Smooth muscle cell (in vitro differentiated cells): ENCODE data around the gene KLRC2. TPM values are rescaled to one million over a fixed set of nuclear protein-coding genes. Genes with fewer than 3 reads are reported as not detected.
"Not testable (repeated sequence)": the region's sequence is repeated elsewhere in the genome, so short reads cannot be mapped to it uniquely, and the experiment has no call there.

ENCODE experiments used
- DNase-seq: peaks from one replicate; lab custom pipeline; 2025; ENCODE audit not compliant: unreplicated experiment; lab: John Stamatoyannopoulos, UW
- H2AFZ ChIP-seq: fragments of 200-600 bp; sonication (generic); 2 replicates; pipeline ENCODE4 v1.6.0; 2016; ENCODE audit warnings: antibody characterized with exemption, low read depth, mild to moderate bottlenecking
- H3F3A ChIP-seq: fragments of 200-600 bp; sonication (generic); 2 replicates; pipeline ENCODE4 v1.6.0; 2017; ENCODE audit warnings: antibody characterized with exemption, low read depth
- H3K27ac ChIP-seq: fragments of 200-600 bp; sonication (generic); 2 replicates; pipeline ENCODE4 v1.5.1; 2016; ENCODE audit warnings: low read depth, mild to moderate bottlenecking
- H3K27me3 ChIP-seq: fragments of 200-600 bp; sonication (generic); 2 replicates; pipeline ENCODE4 v1.6.1; 2016; ENCODE audit warnings: low read depth, mild to moderate bottlenecking
- H3K36me3 ChIP-seq: fragments of 200-600 bp; sonication (generic); 2 replicates; pipeline ENCODE4 v1.5.1; 2016; ENCODE audit warnings: low read depth
- H3K4me1 ChIP-seq: fragments of 200-600 bp; sonication (generic); 2 replicates; pipeline ENCODE4 v1.5.1; 2016; ENCODE audit warnings: low read depth
- H3K4me2 ChIP-seq: fragments of 200-600 bp; sonication (generic); 2 replicates; pipeline ENCODE4 v1.6.0; 2016; ENCODE audit warnings: mild to moderate bottlenecking
- H3K4me3 ChIP-seq: fragments of 200-600 bp; sonication (generic); 2 replicates; pipeline ENCODE4 v1.5.1; 2016; ENCODE audit warnings: mild to moderate bottlenecking
- H3K79me2 ChIP-seq: fragments of 200-600 bp; sonication (generic); 2 replicates; pipeline ENCODE4 v1.6.0; 2016; ENCODE audit warnings: low read depth, mild to moderate bottlenecking
- H3K9ac ChIP-seq: fragments of 200-600 bp; sonication (generic); 2 replicates; pipeline ENCODE4 v1.6.0; 2016; ENCODE audit warnings: low read depth
- H3K9me3 ChIP-seq: fragments of 200-600 bp; sonication (generic); replicated peaks from 2 replicates; pipeline ENCODE4 v1.5.1; 2016; ENCODE audit warnings: low read depth
- H4K20me1 ChIP-seq: fragments of 200-600 bp; sonication (generic); 2 replicates; pipeline ENCODE4 v1.6.0; 2016; ENCODE audit warnings: low read depth
- CTCF ChIP-seq: fragments of 200-600 bp; sonication (generic); IDR thresholded peaks from 2 replicates; pipeline ENCODE4 v1.5.1; 2017; ENCODE audit warnings: borderline replicate concordance, mild to moderate bottlenecking, antibody characterized with exemption; ENCODE audit not compliant: insufficient read depth, poor library complexity, severe bottlenecking
- WGBS: methylation state at CpG from one replicate; pipeline ENCODE4 v1.1.7; 2016; ENCODE audit warnings: low lambda C conversion rate; 5-methylcytosine and 5-hydroxymethylcytosine counted together
- polyA plus RNA-seq: library from polyadenylated mRNA; unstranded; fragments of >200 nt; fragmentation: Nextera tagmentation; extraction: Ambion mirVana; gene quantifications from 2 replicates; pipeline ENCODE4 v1.2.1, GENCODE V29; 2016
- total RNA-seq: library from RNA; depleted of rRNA; stranded (reverse); fragments of >200 nt; gene quantifications from 2 replicates; pipeline ENCODE4 v1.2.3, GENCODE V29; 2014

The KLRC2 gene
- total and polyA plus RNA-seq, 2 experiments from 2014 or later: not detected

GRCh38 chr12:10425938-10426337 is 9.9 kb downstream of the KLRC2 start:
- not testable (repeated sequence) for H3F3A ChIP-seq, H3K36me3 ChIP-seq, H3K79me2 ChIP-seq, H3K9me3 ChIP-seq, DNase-seq, H4K20me1 ChIP-seq, H3K4me2 ChIP-seq, H3K27ac ChIP-seq, H3K9ac ChIP-seq, H3K4me1 ChIP-seq, H2AFZ ChIP-seq, H3K4me3 ChIP-seq, H3K27me3 ChIP-seq
- WGBS: 93% methylated on average over 6 of the region's 8 CpGs

- not testable (repeated sequence) for H3K4me2 ChIP-seq, H3K27me3 ChIP-seq, H3K27ac ChIP-seq, H3K36me3 ChIP-seq, H3K9me3 ChIP-seq, H3K79me2 ChIP-seq, H3F3A ChIP-seq, H4K20me1 ChIP-seq, H3K9ac ChIP-seq, DNase-seq, H3K4me3 ChIP-seq, H2AFZ ChIP-seq, H3K4me1 ChIP-seq
- WGBS: 0% methylated on average over 1 of the region's 1 CpG
Observed at GRCh38 chr12:10424260-10424899, 11.4 kb downstream of the KLRC2 start.

GRCh38 chr12:10422159-10422558 is 13.7 kb downstream of the KLRC2 start:
- 23% methylated on average over 2 of the region's 3 CpGs for WGBS
- not testable (repeated sequence) for H2AFZ ChIP-seq, H3K4me3 ChIP-seq

GRCh38 chr12:10420334-10420733 is 15.5 kb downstream of the KLRC2 start, which contains the start of gene KLRC3:
Gene KLRC3 (minus strand): TSS chr12:10420595. CDS start chr12:10420550, 45 bp downstream.
- H3K9ac ChIP-seq, H2AFZ ChIP-seq, H3K4me2 ChIP-seq, H3K79me2 ChIP-seq, H3K9me3 ChIP-seq, DNase-seq, H3K27ac ChIP-seq, H3K4me3 ChIP-seq, H3K27me3 ChIP-seq, H3F3A ChIP-seq, H3K36me3 ChIP-seq, H3K4me1 ChIP-seq, H4K20me1 ChIP-seq: not testable (repeated sequence)
- WGBS: 64% methylated on average over 1 of the region's 1 CpG

More at GRCh38 chr12:10422159-10422558, 13.7 kb downstream of the KLRC2 start:
- H3F3A ChIP-seq, H3K79me2 ChIP-seq, H3K4me1 ChIP-seq, H3K9me3 ChIP-seq, H3K4me2 ChIP-seq, H3K9ac ChIP-seq, H4K20me1 ChIP-seq, H3K27ac ChIP-seq, H3K36me3 ChIP-seq, H3K27me3 ChIP-seq, DNase-seq: not testable (repeated sequence)

GRCh38 chr12:10409392-10409791 is 26.4 kb downstream of the KLRC2 start, which contains the start of gene KLRC4:
Gene KLRC4 (minus strand): TSS chr12:10409757. CDS start chr12:10409575, 182 bp downstream.
- H3K4me2 ChIP-seq: no peak within 1 kb of the TSS
- 0% methylated on average over 1 of the region's 1 CpG for WGBS

More at GRCh38 chr12:10409392-10409791, 26.4 kb downstream of the KLRC2 start, which contains the start of gene KLRC4:
- Histone ChIP-seq H4K20me1 (no peaks in the 10 kb centered on the region), H3K4me1 (no peaks in the 10 kb centered on the region), H3K4me3 (no peak within 1 kb of the TSS), H3K9me3 (no peaks in the 10 kb centered on the region), H3K27ac (no peak within 1 kb of the TSS), H3K36me3 (no peaks in the 10 kb centered on the region), H3K9ac (no peak within 1 kb of the TSS), H2AFZ (no peak within 1 kb of the TSS), H3K79me2 (no peaks in the 10 kb centered on the region), H3K27me3 (no peaks in the 10 kb centered on the region), H3F3A (no peaks in the 10 kb centered on the region)
- no peak for DNase-seq
- no peak for TF ChIP-seq CTCF
